BLaER1 treated with 17β-estradiol and CSF1 and Interleukin-3, amounts not matched to agents 10 nM and 100 nM (cell line): ENCODE data around the gene VOPP1.
A peak's percentile ranks its signal among the peaks of the same experiment; 100 is the strongest.

Source experiments
- H3K27ac ChIP-seq, 11 experiments: shearing (Covaris generic); formaldehyde crosslinking; 2 replicates each; pipeline ENCODE4 v1.8.1; 2022
- H3K27me3 ChIP-seq, 11 experiments: shearing (Covaris generic); formaldehyde crosslinking; 2 replicates each; pipeline ENCODE4 v1.8.1; 2022
- H3K36me3 ChIP-seq, 11 experiments: shearing (Covaris generic); formaldehyde crosslinking; 2 replicates each; pipeline ENCODE4 v1.8.1; 2022
- H3K4me1 ChIP-seq, 10 experiments: shearing (Covaris generic); formaldehyde crosslinking; 2 replicates each; pipeline ENCODE4 v1.8.1; 2022
- H3K4me2 ChIP-seq, 11 experiments: shearing (Covaris generic); formaldehyde crosslinking; 2 replicates each; pipeline ENCODE4 v1.8.1; 2022
- H3K4me3 ChIP-seq, 10 experiments: shearing (Covaris generic); formaldehyde crosslinking; 2 replicates each; pipeline ENCODE4 v1.8.1; 2022
- H3K9ac ChIP-seq, 11 experiments: shearing (Covaris generic); formaldehyde crosslinking; 2 replicates each; pipeline ENCODE4 v1.8.1; 2022
- H3K9me3 ChIP-seq, 11 experiments: shearing (Covaris generic); formaldehyde crosslinking; replicated peaks in 1 of 11; 2 replicates each; pipeline ENCODE4 v1.8.1; 2022
- H4K20me1 ChIP-seq, 11 experiments: shearing (Covaris generic); formaldehyde crosslinking; 2 replicates each; pipeline ENCODE4 v1.8.1; 2022
- Cebpa-rat ChIP-seq, 11 experiments: shearing (Covaris generic); IDR thresholded peaks; 2 replicates each; pipeline ENCODE4 v1.8.1; 2022

The VOPP1 gene

DNA sequence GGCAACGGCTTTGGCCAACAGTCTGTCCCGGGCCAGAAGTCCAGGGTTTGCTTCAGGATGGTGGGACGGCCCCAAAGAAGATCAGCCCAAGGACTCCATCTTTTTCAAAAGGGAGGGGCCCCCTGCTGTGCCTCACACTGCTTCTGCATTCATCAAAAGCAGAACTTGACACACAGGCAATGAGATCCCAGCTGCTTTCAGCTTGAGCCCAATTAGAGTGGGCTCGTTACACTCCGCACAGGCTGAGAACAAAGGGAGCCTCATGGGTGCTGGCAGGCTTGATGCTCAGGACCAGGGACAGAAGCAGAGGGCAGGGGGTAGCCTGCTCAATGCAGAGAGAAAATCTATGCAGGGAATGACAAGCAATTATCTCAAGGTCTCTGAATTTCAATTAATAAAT is 45.5 kb downstream of the VOPP1 start:
- Histone ChIP-seq H3K36me3 (peaks cover 0 to 10% (median 0%) of the 10 kb centered on the region in 11 experiments; a peak in 3 of 22 replicates), H3K27me3 (no peaks in the 10 kb centered on the region), H4K20me1 (peaks cover 28 to 47% (median 40%) of the 10 kb centered on the region in 11 experiments; a peak in 20 of 22 replicates), H3K27ac (peak overlapping the region in 4 of 11 experiments; percentile 3 to 57 (median 16); a peak in 5 of 22 replicates), H3K9ac (peak overlapping the region in 2 of 11 experiments; percentile 35 to 45; a peak in 2 of 22 replicates), H3K4me1 (peaks cover 35 to 51% (median 43%) of the 10 kb centered on the region in 10 experiments), H3K9me3 (peaks cover 0 to 8% (median 0%) of the 10 kb centered on the region in 11 experiments; a peak in 2 of 22 replicates), H3K4me3 (no peak overlapping the region), H3K4me2 (peak overlapping the region; percentile 47 to 89 (median 67))
- no peak for TF ChIP-seq Cebpa-rat (IDR thresholded peaks at IDR 0.05)

DNA sequence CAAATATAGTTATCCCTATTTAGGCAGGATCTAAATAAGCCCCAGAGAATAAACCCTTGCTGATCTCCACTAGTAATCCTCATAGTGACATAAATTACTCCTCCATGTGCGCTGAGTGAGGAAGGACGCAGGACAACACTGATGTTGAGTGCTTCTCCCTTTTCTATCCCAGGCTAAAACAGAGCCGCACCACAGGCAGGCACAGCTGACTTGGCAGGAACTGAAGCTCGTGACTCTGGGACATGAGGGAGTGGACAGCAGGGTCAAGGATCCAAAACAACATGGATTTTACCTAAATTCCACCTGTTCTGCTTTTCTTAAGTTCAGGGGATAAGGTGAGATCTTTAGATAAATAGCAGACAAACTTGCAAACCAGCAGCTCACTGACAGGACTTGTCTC is 46.0 kb downstream of the VOPP1 start:
- peaks cover 0 to 3% (median 0%) of the 10 kb centered on the region in 11 experiments; a peak in 2 of 22 replicates for H3K9me3 ChIP-seq
- peak overlapping the region; percentile 4 to 89 (median 67); a peak in 19 of 22 replicates for H3K4me2 ChIP-seq
- H3K27me3 ChIP-seq, result no peaks in the 10 kb centered on the region
- 0 out of 22 replicates have a peak overlapping the region, but pooled peaks of 1 of the 11 experiments have one; percentile 9 for H3K9ac ChIP-seq
- H3K4me1 ChIP-seq, result peaks cover 30 to 46% (median 39%) of the 10 kb centered on the region in 10 experiments
- peak overlapping the region in 3 of 11 experiments; percentile 3 to 31 (median 4); a peak in 3 of 22 replicates for H3K27ac ChIP-seq
- H4K20me1 ChIP-seq, result peaks cover 33 to 52% (median 44%) of the 10 kb centered on the region in 11 experiments; a peak in 20 of 22 replicates
- no peak for TF ChIP-seq Cebpa-rat (IDR thresholded peaks at IDR 0.05)
- H3K36me3 ChIP-seq, result peaks cover 0 to 10% (median 0%) of the 10 kb centered on the region in 11 experiments; a peak in 3 of 22 replicates
- H3K4me3 ChIP-seq, result no peak overlapping the region

GRCh38 chr7:55524558-55525310 is 47.6 kb downstream of the VOPP1 start:
- peak overlapping the region in 1 of 11 experiments; percentile 25; a peak in 1 of 22 replicates for H3K27ac ChIP-seq
- peaks cover 40 to 61% (median 52%) of the 10 kb centered on the region in 11 experiments; a peak in 21 of 22 replicates for H4K20me1 ChIP-seq
- TF ChIP-seq Cebpa-rat (IDR thresholded peaks at IDR 0.05), result no peak; a peak in 1 of 22 replicates
- H3K4me1 ChIP-seq, result peaks cover 24 to 38% (median 33%) of the 10 kb centered on the region in 10 experiments
- peak overlapping the region in 2 of 11 experiments; percentile 36 to 76; a peak in 3 of 22 replicates for H3K4me2 ChIP-seq
- no peaks in the 10 kb centered on the region for H3K9me3 ChIP-seq
- no peaks in the 10 kb centered on the region for H3K27me3 ChIP-seq
- no peak overlapping the region for H3K4me3 ChIP-seq
- no peak overlapping the region; a peak in 1 of 22 replicates for H3K9ac ChIP-seq
- H3K36me3 ChIP-seq, result peaks cover 2 to 23% (median 12%) of the 10 kb centered on the region in 11 experiments; a peak in 13 of 22 replicates

GRCh38 chr7:55523366-55523765 is 48.9 kb downstream of the VOPP1 start:
- no peak overlapping the region for H3K4me2 ChIP-seq
- H4K20me1 ChIP-seq, result peaks cover 40 to 64% (median 56%) of the 10 kb centered on the region in 11 experiments; a peak in 21 of 22 replicates
- H3K4me1 ChIP-seq, result peaks cover 24 to 37% (median 33%) of the 10 kb centered on the region in 10 experiments
- no peak overlapping the region for H3K9ac ChIP-seq
- H3K27ac ChIP-seq, result no peak overlapping the region
- no peaks in the 10 kb centered on the region for H3K9me3 ChIP-seq
- no peak for TF ChIP-seq Cebpa-rat (IDR thresholded peaks at IDR 0.05)
- H3K4me3 ChIP-seq, result no peak overlapping the region
- peaks cover 15 to 37% (median 25%) of the 10 kb centered on the region in 11 experiments for H3K36me3 ChIP-seq
- H3K27me3 ChIP-seq, result no peaks in the 10 kb centered on the region

GRCh38 chr7:55521917-55522902 is 50.1 kb downstream of the VOPP1 start:
- Histone ChIP-seq H3K4me1 (peaks cover 21 to 32% (median 25%) of the 10 kb centered on the region in 10 experiments), H3K36me3 (peaks cover 27 to 48% (median 37%) of the 10 kb centered on the region in 11 experiments), H4K20me1 (peaks cover 40 to 64% (median 57%) of the 10 kb centered on the region in 11 experiments; a peak in 21 of 22 replicates), H3K9ac (no peak overlapping the region), H3K4me3 (no peak overlapping the region), H3K4me2 (no peak overlapping the region), H3K27me3 (no peaks in the 10 kb centered on the region), H3K27ac (no peak overlapping the region), H3K9me3 (no peaks in the 10 kb centered on the region)
- TF ChIP-seq Cebpa-rat (IDR thresholded peaks at IDR 0.05), result no peak

GRCh38 chr7:55521512-55521911 is 50.8 kb downstream of the VOPP1 start:
- Histone ChIP-seq H3K36me3 (peaks cover 28 to 52% (median 39%) of the 10 kb centered on the region in 11 experiments), H3K4me3 (no peak overlapping the region), H3K27ac (no peak overlapping the region), H3K4me2 (no peak overlapping the region), H3K9ac (no peak overlapping the region), H3K27me3 (no peaks in the 10 kb centered on the region), H3K9me3 (no peaks in the 10 kb centered on the region), H4K20me1 (peaks cover 38 to 61% (median 51%) of the 10 kb centered on the region in 11 experiments; a peak in 21 of 22 replicates), H3K4me1 (peaks cover 14 to 27% (median 19%) of the 10 kb centered on the region in 10 experiments)
- TF ChIP-seq Cebpa-rat (IDR thresholded peaks at IDR 0.05), result no peak

- TF ChIP-seq Cebpa-rat (IDR thresholded peaks at IDR 0.05), result no peak
- peaks cover 11 to 27% (median 19%) of the 10 kb centered on the region in 10 experiments; a peak in 17 of 20 replicates for H3K4me1 ChIP-seq
- H3K27ac ChIP-seq, result no peak overlapping the region
- peaks cover 34 to 62% (median 41%) of the 10 kb centered on the region in 11 experiments for H3K36me3 ChIP-seq
- no peaks in the 10 kb centered on the region for H3K9me3 ChIP-seq
- H4K20me1 ChIP-seq, result peaks cover 31 to 59% (median 48%) of the 10 kb centered on the region in 11 experiments; a peak in 21 of 22 replicates
- H3K4me2 ChIP-seq, result no peak overlapping the region
- H3K27me3 ChIP-seq, result no peaks in the 10 kb centered on the region
- H3K4me3 ChIP-seq, result no peak overlapping the region
- H3K9ac ChIP-seq, result no peak overlapping the region
Observed at GRCh38 chr7:55520426-55521140, 51.7 kb downstream of the VOPP1 start.

DNA sequence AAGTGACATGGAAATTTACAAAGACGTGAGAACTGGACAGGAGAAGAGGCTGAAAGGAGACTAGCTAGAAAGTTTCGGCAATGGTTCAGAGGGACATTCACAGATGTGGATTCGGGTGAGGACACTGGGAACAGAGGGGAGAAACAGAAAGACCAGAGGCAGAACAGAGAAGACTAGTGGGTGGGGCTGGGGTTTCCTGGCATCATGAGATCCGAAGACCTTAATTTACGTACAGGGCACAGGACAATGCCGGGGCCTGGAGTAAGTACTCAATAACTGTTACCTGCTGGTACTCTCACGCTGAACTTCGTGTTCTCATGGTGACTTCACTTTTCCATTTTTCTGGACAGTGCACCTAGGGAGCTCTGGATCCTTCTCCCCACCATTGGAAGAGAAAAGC is 53.5 kb downstream of the VOPP1 start:
- Histone ChIP-seq H3K27ac (no peak overlapping the region), H3K4me3 (no peak overlapping the region), H3K9me3 (no peaks in the 10 kb centered on the region), H3K36me3 (peaks cover 46 to 79% (median 53%) of the 10 kb centered on the region in 11 experiments), H3K4me1 (peaks cover 5 to 27% (median 17%) of the 10 kb centered on the region in 10 experiments; a peak in 16 of 20 replicates), H3K9ac (no peak overlapping the region), H3K4me2 (no peak overlapping the region), H3K27me3 (no peaks in the 10 kb centered on the region), H4K20me1 (peaks cover 28 to 68% (median 44%) of the 10 kb centered on the region in 11 experiments; a peak in 21 of 22 replicates)
- TF ChIP-seq Cebpa-rat (IDR thresholded peaks at IDR 0.05), result no peak
